Breast epithelium (tissue), 3 donors: Measurements from ENCODE around the gene MEIS2.

Experiments
- POLR2A ChIP-seq: fragments of 450-650 bp; IDR thresholded peaks from one replicate; pipeline ENCODE4 v1.6.1; 2016; ENCODE audit warnings: antibody characterized with exemption, mild to moderate bottlenecking, moderate library complexity
- TF ChIP-seq, protein P1 (sequence below), 3 donors: fragments of 450-650 bp; IDR thresholded peaks; one replicate each; pipeline ENCODE4 v1.5.1; 2016 to 2017; ENCODE audit warnings: antibody characterized with exemption in 3 of 3, mild to moderate bottlenecking in 3 of 3, moderate library complexity in 3 of 3

DNA sequence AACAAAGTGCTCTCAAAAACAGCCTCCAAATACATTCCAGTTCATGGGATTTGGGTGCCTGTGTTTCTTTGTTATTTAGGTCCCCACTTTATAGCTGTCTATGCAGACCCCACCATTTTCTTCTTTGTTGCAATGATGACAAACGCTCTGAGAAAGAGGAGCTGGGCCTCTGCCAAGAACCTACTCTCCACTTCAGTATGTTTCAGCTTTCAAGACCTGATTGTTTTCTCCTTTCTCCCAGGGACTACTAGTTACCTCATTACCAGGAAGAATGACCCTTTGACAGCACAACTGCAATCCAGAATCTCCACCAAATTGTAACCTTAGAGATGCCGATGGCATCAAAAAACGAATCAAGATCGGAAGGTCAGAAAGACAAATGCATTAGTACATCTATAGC is 236.8 kb downstream of the MEIS2 start:
- TF ChIP-seq, protein P1, sequence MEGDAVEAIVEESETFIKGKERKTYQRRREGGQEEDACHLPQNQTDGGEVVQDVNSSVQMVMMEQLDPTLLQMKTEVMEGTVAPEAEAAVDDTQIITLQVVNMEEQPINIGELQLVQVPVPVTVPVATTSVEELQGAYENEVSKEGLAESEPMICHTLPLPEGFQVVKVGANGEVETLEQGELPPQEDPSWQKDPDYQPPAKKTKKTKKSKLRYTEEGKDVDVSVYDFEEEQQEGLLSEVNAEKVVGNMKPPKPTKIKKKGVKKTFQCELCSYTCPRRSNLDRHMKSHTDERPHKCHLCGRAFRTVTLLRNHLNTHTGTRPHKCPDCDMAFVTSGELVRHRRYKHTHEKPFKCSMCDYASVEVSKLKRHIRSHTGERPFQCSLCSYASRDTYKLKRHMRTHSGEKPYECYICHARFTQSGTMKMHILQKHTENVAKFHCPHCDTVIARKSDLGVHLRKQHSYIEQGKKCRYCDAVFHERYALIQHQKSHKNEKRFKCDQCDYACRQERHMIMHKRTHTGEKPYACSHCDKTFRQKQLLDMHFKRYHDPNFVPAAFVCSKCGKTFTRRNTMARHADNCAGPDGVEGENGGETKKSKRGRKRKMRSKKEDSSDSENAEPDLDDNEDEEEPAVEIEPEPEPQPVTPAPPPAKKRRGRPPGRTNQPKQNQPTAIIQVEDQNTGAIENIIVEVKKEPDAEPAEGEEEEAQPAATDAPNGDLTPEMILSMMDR (IDR thresholded peaks at IDR 0.05): no peak
- no peak for TF ChIP-seq POLR2A
